WTC11 (cell line): ENCODE data around the gene PLEKHA5. TPM values are rescaled to one million over a fixed set of nuclear protein-coding genes. Genes with fewer than 3 reads are reported as not detected.

ENCODE experiments used
- ATAC-seq: fragments of 200-7000 bp; cut with Tn5 transposase; 2 replicates; pipeline ENCODE4 v1.10.0; 2021; ENCODE audit warnings: mild to moderate bottlenecking, moderate library complexity
- CTCF ChIA-PET: fragments of 300-600 bp; sonication (Branson Sonifier 250); formaldehyde crosslinking; loops from one replicate; lab custom pipeline; 2021; ENCODE audit warnings: antibody characterized with exemption; lab: Charles Lee
- POLR2A ChIA-PET: fragments of 350-600 bp; sonication (Branson Sonifier 250); formaldehyde crosslinking; loops from one replicate; lab custom pipeline; 2021; ENCODE audit warnings: antibody characterized with exemption; lab: Charles Lee
- DNase-seq: peaks from one replicate; pipeline ENCODE4 v3.0.0; 2021; ENCODE audit warnings: low spot score
- H3K27ac Mint-ChIP-seq: 2 replicates; pipeline ENCODE4 v1.8.0; 2021; ENCODE audit warnings: mixed read lengths
- H3K27me3 Mint-ChIP-seq: 2 replicates; pipeline ENCODE4 v1.8.0; 2021; ENCODE audit warnings: low read depth, mild to moderate bottlenecking, moderate library complexity, mixed read lengths
- H3K36me3 Mint-ChIP-seq: 2 replicates; pipeline ENCODE4 v1.8.0; 2021; ENCODE audit warnings: mixed read lengths
- H3K4me1 Mint-ChIP-seq: 2 replicates; pipeline ENCODE4 v1.8.0; 2022; ENCODE audit warnings: mixed read lengths
- H3K4me3 Mint-ChIP-seq: 2 replicates; pipeline ENCODE4 v1.8.0; 2021; ENCODE audit warnings: mild to moderate bottlenecking, moderate library complexity, mixed read lengths
- H3K9me3 Mint-ChIP-seq: 2 replicates; pipeline ENCODE4 v1.8.0; 2021; ENCODE audit warnings: mixed read lengths
- CREB1 ChIP-seq: sonication (generic); formaldehyde crosslinking; IDR thresholded peaks from 2 replicates; pipeline ENCODE4 v1.8.0; 2023; ENCODE audit warnings: mild to moderate bottlenecking, missing genetic modification reagents
- ESRRA ChIP-seq: sonication (generic); formaldehyde crosslinking; IDR thresholded peaks from 2 replicates; pipeline ENCODE4 v1.8.1; 2022; ENCODE audit warnings: mild to moderate bottlenecking, missing genetic modification reagents, borderline replicate concordance
- GABPB1 ChIP-seq: sonication (generic); formaldehyde crosslinking; IDR thresholded peaks from 2 replicates; pipeline ENCODE4 v1.8.1; 2023; ENCODE audit warnings: mild to moderate bottlenecking, missing genetic modification reagents
- GTF2I ChIP-seq: fragments of 250-450 bp; sonication (Bioruptor Pico); conservative IDR thresholded peaks from 2 replicates; pipeline ENCODE4 v1.4.0; 2021; ENCODE audit warnings: mild to moderate bottlenecking
- JAZF1 ChIP-seq: fragments of 250-450 bp; sonication (Bioruptor Pico); IDR thresholded peaks from 2 replicates; pipeline ENCODE4 v1.9.0; 2021; ENCODE audit warnings: moderate library complexity, mild to moderate bottlenecking, inconsistent platforms
- MXD4 ChIP-seq: fragments of 250-450 bp; sonication (Bioruptor Pico); IDR thresholded peaks from 2 replicates; pipeline ENCODE4 v1.8.0; 2021; ENCODE audit warnings: mild to moderate bottlenecking, moderate library complexity, borderline replicate concordance
- PRRX2 ChIP-seq: fragments of 250-450 bp; sonication (Bioruptor Pico); IDR thresholded peaks from 2 replicates; pipeline ENCODE4 v1.8.0; 2021; ENCODE audit warnings: mild to moderate bottlenecking
- SOX15 ChIP-seq: fragments of 250-450 bp; sonication (Bioruptor Pico); IDR thresholded peaks from 2 replicates; pipeline ENCODE4 v1.9.0; 2021; ENCODE audit warnings: mild to moderate bottlenecking
- ZNF138 ChIP-seq: sonication (generic); formaldehyde crosslinking; conservative IDR thresholded peaks from 2 replicates; pipeline ENCODE4 v1.8.1; 2022; ENCODE audit warnings: mild to moderate bottlenecking, moderate library complexity, missing genetic modification reagents
- total RNA-seq: library from RNA; stranded (reverse); gene quantifications from 3 replicates; pipeline ENCODE4 v1.2.3, GENCODE V29; 2021
- TF ChIP-seq, protein P1 (sequence below): fragments of 250-450 bp; sonication (Bioruptor Pico); IDR thresholded peaks from 2 replicates; pipeline ENCODE4 v1.9.0; 2021; ENCODE audit warnings: moderate library complexity, mild to moderate bottlenecking, inconsistent platforms, borderline replicate concordance
- TF ChIP-seq, protein P2 (sequence below): sonication (generic); formaldehyde crosslinking; IDR thresholded peaks from 2 replicates; pipeline ENCODE4 v1.8.1; 2023; ENCODE audit warnings: mild to moderate bottlenecking, missing genetic modification reagents, moderate library complexity
- TF ChIP-seq, protein P3 (sequence below): fragments of 250-450 bp; sonication (Bioruptor Pico); IDR thresholded peaks from 2 replicates; pipeline ENCODE4 v2.1.2; 2022; ENCODE audit warnings: mild to moderate bottlenecking, moderate library complexity
- TF ChIP-seq, protein P4 (sequence below): sonication (generic); formaldehyde crosslinking; IDR thresholded peaks from 2 replicates; pipeline ENCODE4 v1.8.0; 2022; ENCODE audit warnings: mild to moderate bottlenecking, missing genetic modification reagents
- TF ChIP-seq, protein P5 (sequence below): fragments of 250-450 bp; sonication (Bioruptor Pico); IDR thresholded peaks from 2 replicates; pipeline ENCODE4 v1.8.0; 2021; ENCODE audit warnings: mild to moderate bottlenecking
- TF ChIP-seq, protein P6 (sequence below): sonication (generic); formaldehyde crosslinking; IDR thresholded peaks from 2 replicates; pipeline ENCODE4 v1.8.1; 2023; ENCODE audit warnings: mild to moderate bottlenecking, moderate library complexity, missing genetic modification reagents
- TF ChIP-seq, protein P7 (sequence below): sonication (generic); formaldehyde crosslinking; IDR thresholded peaks from 2 replicates; pipeline ENCODE4 v1.8.0; 2022; ENCODE audit warnings: mild to moderate bottlenecking, missing genetic modification reagents
- TF ChIP-seq, protein P8 (sequence below): fragments of 250-450 bp; sonication (Bioruptor Pico); conservative IDR thresholded peaks from 2 replicates; pipeline ENCODE4 v1.9.0; 2021; ENCODE audit warnings: mild to moderate bottlenecking
- TF ChIP-seq, protein P9 (sequence below): sonication (generic); formaldehyde crosslinking; IDR thresholded peaks from 2 replicates; pipeline ENCODE4 v1.8.1; 2022; ENCODE audit warnings: low read depth, mild to moderate bottlenecking, moderate library complexity, missing genetic modification reagents, borderline replicate concordance
- TF ChIP-seq, protein P10 (sequence below): fragments of 250-450 bp; sonication (Bioruptor Pico); IDR thresholded peaks from 2 replicates; pipeline ENCODE4 v1.9.0; 2021; ENCODE audit warnings: mild to moderate bottlenecking, borderline replicate concordance

Gene PLEKHA5
- total RNA-seq, 1 experiment from 2014 or later = 61.1 TPM

DNA sequence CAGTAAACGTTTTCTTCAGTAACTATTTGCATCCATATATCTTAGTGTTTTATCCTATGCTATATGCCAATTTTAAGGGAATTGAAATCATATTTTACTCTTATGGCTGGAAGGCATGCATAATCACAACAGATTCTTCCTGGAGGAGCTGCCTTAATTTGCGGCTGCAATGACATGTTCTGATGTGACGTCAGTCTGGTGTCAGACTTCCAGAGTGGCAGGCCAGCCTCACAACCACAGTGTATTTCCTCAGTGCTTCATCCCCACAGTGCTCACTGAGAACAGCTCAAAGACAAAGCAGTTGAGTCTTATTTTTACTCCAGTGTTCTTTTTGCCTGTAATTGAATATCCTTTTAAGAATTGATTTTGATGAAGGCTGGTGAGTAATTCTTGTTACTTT lies 107.1 kb downstream of the PLEKHA5 start:
- Mint-ChIP-seq H3K36me3 (no peaks in the 10 kb centered on the region), H3K4me1 (peaks cover 58% of the 10 kb centered on the region), H3K27ac (no peak overlapping the region), H3K27me3 (no peaks in the 10 kb centered on the region), H3K9me3 (no peaks in the 10 kb centered on the region), H3K4me3 (no peak overlapping the region)
- ATAC-seq (no peak), DNase-seq (no peak)
- TF ChIP-seq ESRRA (CRISPR knock-in tag) = no peak
- POLR2A ChIA-PET = no interaction called here
- CTCF ChIA-PET = no interaction called here

DNA sequence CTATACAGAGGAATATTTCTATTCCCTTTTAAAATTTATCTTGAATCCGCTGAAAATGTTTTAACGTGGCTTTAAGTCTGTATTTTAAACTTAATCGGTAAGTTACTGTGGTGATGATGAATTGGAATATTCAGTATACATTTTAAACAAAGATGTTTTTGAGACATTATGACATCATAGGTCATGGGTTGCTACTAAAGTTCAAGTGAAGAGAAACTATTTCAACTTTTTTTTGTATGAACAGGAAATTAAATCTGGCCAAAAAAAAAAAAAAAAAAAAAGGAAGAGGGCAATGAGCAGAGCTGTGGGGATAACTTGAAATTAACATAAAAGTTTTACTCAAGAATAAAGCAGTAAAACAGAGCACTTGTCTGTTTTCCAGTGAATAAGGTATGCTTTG lies 109.0 kb downstream of the PLEKHA5 start:
- Mint-ChIP-seq H3K36me3 (no peaks in the 10 kb centered on the region), H3K4me3 (no peak overlapping the region), H3K27me3 (no peaks in the 10 kb centered on the region), H3K27ac (peak overlapping the region; percentile 57; the same call in 1 of the 2 replicates), H3K4me1 (peaks cover 54% of the 10 kb centered on the region), H3K9me3 (no peaks in the 10 kb centered on the region)
- no peak for DNase-seq
- TF ChIP-seq, protein P1, sequence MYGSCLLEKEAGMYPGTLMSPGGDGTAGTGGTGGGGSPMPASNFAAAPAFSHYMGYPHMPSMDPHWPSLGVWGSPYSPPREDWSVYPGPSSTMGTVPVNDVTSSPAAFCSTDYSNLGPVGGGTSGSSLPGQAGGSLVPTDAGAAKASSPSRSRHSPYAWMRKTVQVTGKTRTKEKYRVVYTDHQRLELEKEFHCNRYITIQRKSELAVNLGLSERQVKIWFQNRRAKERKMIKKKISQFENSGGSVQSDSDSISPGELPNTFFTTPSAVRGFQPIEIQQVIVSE (CRISPR knock-in tag) = no peak
- TF ChIP-seq, protein P2, sequence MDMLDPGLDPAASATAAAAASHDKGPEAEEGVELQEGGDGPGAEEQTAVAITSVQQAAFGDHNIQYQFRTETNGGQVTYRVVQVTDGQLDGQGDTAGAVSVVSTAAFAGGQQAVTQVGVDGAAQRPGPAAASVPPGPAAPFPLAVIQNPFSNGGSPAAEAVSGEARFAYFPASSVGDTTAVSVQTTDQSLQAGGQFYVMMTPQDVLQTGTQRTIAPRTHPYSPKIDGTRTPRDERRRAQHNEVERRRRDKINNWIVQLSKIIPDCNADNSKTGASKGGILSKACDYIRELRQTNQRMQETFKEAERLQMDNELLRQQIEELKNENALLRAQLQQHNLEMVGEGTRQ (CRISPR knock-in tag) = no peak
- no peak for TF ChIP-seq CREB1 (CRISPR knock-in tag)
- TF ChIP-seq, protein P3, sequence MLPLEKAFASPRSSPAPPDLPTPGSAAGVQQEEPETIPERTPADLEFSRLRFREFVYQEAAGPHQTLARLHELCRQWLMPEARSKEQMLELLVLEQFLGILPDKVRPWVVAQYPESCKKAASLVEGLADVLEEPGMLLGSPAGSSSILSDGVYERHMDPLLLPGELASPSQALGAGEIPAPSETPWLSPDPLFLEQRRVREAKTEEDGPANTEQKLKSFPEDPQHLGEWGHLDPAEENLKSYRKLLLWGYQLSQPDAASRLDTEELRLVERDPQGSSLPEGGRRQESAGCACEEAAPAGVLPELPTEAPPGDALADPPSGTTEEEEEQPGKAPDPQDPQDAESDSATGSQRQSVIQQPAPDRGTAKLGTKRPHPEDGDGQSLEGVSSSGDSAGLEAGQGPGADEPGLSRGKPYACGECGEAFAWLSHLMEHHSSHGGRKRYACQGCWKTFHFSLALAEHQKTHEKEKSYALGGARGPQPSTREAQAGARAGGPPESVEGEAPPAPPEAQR = no peak
- TF ChIP-seq, protein P4, sequence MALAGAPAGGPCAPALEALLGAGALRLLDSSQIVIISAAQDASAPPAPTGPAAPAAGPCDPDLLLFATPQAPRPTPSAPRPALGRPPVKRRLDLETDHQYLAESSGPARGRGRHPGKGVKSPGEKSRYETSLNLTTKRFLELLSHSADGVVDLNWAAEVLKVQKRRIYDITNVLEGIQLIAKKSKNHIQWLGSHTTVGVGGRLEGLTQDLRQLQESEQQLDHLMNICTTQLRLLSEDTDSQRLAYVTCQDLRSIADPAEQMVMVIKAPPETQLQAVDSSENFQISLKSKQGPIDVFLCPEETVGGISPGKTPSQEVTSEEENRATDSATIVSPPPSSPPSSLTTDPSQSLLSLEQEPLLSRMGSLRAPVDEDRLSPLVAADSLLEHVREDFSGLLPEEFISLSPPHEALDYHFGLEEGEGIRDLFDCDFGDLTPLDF (CRISPR knock-in tag) = no peak
- TF ChIP-seq, protein P5, sequence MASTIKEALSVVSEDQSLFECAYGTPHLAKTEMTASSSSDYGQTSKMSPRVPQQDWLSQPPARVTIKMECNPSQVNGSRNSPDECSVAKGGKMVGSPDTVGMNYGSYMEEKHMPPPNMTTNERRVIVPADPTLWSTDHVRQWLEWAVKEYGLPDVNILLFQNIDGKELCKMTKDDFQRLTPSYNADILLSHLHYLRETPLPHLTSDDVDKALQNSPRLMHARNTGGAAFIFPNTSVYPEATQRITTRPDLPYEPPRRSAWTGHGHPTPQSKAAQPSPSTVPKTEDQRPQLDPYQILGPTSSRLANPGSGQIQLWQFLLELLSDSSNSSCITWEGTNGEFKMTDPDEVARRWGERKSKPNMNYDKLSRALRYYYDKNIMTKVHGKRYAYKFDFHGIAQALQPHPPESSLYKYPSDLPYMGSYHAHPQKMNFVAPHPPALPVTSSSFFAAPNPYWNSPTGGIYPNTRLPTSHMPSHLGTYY (CRISPR knock-in tag) = no peak
- TF ChIP-seq, protein P6, sequence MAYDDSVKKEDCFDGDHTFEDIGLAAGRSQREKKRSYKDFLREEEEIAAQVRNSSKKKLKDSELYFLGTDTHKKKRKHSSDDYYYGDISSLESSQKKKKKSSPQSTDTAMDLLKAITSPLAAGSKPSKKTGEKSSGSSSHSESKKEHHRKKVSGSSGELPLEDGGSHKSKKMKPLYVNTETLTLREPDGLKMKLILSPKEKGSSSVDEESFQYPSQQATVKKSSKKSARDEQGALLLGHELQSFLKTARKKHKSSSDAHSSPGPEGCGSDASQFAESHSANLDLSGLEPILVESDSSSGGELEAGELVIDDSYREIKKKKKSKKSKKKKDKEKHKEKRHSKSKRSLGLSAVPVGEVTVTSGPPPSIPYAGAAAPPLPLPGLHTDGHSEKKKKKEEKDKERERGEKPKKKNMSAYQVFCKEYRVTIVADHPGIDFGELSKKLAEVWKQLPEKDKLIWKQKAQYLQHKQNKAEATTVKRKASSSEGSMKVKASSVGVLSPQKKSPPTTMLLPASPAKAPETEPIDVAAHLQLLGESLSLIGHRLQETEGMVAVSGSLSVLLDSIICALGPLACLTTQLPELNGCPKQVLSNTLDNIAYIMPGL (CRISPR knock-in tag) = no peak
- no peak for TF ChIP-seq GABPB1 (CRISPR knock-in tag)
- no peak for TF ChIP-seq PRRX2 (CRISPR knock-in tag)
- no peak for TF ChIP-seq SOX15 (CRISPR knock-in tag)
- TF ChIP-seq, protein P7, sequence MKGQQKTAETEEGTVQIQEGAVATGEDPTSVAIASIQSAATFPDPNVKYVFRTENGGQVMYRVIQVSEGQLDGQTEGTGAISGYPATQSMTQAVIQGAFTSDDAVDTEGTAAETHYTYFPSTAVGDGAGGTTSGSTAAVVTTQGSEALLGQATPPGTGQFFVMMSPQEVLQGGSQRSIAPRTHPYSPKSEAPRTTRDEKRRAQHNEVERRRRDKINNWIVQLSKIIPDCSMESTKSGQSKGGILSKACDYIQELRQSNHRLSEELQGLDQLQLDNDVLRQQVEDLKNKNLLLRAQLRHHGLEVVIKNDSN (CRISPR knock-in tag) = no peak
- TF ChIP-seq, protein P8, sequence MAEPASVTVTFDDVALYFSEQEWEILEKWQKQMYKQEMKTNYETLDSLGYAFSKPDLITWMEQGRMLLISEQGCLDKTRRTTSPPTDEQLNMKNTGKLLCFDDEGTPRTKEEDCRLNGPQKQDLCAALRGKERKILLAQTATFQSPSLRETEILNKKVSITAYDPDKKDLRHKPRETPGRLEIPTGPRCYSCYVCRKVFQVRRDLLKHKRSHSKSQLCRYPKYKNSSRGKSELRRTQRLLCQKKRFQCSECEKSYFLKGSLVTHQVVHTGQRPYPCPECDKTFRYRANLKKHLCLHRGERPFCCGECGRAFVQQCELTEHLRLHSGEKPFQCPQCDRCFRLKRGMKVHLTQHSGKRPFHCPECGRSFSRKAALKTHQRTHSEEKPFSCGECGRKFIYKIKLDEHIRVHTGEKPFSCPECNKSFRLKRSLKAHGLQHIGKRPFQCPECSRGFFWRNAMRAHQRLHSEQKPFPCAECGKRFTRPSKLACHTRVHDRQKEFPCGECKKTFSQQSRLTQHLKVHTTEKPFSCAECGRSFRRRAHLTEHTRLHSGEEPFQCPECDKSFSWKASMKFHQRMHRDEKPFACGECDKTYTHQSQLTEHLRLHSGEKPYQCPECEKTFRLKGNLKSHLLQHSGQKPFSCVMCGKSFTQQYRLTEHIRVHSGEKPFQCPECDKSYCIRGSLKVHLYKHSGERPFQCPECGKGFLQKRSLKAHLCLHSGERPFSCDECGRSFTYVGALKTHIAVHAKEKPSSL (CRISPR knock-in tag) = no peak
- no peak for TF ChIP-seq MXD4 (CRISPR knock-in tag)
- TF ChIP-seq, protein P9, sequence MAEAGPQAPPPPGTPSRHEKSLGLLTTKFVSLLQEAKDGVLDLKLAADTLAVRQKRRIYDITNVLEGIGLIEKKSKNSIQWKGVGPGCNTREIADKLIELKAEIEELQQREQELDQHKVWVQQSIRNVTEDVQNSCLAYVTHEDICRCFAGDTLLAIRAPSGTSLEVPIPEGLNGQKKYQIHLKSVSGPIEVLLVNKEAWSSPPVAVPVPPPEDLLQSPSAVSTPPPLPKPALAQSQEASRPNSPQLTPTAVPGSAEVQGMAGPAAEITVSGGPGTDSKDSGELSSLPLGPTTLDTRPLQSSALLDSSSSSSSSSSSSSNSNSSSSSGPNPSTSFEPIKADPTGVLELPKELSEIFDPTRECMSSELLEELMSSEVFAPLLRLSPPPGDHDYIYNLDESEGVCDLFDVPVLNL (CRISPR knock-in tag) = no peak
- no peak for TF ChIP-seq JAZF1 (CRISPR knock-in tag)
- no peak for TF ChIP-seq ZNF138 (CRISPR knock-in tag)
- TF ChIP-seq, protein P10, sequence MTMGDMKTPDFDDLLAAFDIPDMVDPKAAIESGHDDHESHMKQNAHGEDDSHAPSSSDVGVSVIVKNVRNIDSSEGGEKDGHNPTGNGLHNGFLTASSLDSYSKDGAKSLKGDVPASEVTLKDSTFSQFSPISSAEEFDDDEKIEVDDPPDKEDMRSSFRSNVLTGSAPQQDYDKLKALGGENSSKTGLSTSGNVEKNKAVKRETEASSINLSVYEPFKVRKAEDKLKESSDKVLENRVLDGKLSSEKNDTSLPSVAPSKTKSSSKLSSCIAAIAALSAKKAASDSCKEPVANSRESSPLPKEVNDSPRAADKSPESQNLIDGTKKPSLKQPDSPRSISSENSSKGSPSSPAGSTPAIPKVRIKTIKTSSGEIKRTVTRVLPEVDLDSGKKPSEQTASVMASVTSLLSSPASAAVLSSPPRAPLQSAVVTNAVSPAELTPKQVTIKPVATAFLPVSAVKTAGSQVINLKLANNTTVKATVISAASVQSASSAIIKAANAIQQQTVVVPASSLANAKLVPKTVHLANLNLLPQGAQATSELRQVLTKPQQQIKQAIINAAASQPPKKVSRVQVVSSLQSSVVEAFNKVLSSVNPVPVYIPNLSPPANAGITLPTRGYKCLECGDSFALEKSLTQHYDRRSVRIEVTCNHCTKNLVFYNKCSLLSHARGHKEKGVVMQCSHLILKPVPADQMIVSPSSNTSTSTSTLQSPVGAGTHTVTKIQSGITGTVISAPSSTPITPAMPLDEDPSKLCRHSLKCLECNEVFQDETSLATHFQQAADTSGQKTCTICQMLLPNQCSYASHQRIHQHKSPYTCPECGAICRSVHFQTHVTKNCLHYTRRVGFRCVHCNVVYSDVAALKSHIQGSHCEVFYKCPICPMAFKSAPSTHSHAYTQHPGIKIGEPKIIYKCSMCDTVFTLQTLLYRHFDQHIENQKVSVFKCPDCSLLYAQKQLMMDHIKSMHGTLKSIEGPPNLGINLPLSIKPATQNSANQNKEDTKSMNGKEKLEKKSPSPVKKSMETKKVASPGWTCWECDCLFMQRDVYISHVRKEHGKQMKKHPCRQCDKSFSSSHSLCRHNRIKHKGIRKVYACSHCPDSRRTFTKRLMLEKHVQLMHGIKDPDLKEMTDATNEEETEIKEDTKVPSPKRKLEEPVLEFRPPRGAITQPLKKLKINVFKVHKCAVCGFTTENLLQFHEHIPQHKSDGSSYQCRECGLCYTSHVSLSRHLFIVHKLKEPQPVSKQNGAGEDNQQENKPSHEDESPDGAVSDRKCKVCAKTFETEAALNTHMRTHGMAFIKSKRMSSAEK (CRISPR knock-in tag) = no peak
- no peak for TF ChIP-seq GTF2I
- ChIA-PET CTCF (no interaction called here), POLR2A (interaction anchor here (0.7 kb wide), 1 partner anchor 23 kb away, joined by 3 read pairs; no protein-coding TSS in a partner anchor)
- no peak for ATAC-seq
